NAMALWA (cell line): ENCODE data around the gene MVB12B.

Experiments used
- DNase-seq: peaks from one replicate; pipeline ENCODE4 v3.0.0-alpha.2; 2015; ENCODE audit warnings: low spot score

The MVB12B gene

DNA sequence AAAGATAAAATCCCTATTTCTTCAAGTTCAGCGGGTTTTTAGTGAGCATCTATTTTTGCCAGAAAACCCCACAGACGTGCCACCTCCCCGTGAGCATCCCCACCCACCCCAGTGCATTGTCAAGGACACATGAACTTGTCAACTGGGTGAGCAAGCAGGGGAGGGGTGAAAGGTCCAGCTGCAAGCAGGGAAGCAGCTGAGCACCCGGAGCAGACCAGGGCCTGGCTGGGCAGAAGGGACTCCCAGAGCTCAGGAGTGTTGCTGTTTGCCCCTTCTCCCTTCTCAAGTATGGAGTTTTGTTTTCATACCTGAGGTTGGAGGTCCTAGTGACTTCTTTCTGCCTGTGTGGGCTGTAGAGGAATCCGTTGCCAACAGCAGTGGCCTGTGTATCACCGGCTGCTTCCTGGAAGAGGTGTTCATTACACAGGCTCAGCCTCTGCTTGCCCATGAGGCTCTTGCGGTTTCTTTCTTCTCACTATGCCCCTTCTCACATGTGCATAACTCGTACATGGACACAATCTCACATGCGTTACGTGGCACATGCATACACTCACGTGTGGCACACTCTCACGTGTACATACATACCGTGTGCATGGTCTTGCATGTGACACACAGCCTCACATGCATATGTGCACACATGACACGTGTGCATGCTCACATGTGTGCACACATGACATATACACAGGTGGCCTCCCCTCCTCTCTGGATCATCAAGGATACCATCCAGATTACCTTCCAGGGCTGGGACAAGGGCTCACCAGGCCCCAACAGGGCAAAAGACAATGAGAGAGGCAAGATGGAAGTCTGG, 126.7 kb downstream of the MVB12B start:
- no peak for DNase-seq

GRCh38 chr9:126454215-126454614, 127.6 kb downstream of the MVB12B start:
- no peak for DNase-seq

GRCh38 chr9:126454795-126455194, 128.2 kb downstream of the MVB12B start:
- no peak for DNase-seq

GRCh38 chr9:126456441-126457174, 130.0 kb downstream of the MVB12B start:
- DNase-seq: no peak

GRCh38 chr9:126457175-126457547, 130.5 kb downstream of the MVB12B start:
- DNase-seq: no peak

DNA sequence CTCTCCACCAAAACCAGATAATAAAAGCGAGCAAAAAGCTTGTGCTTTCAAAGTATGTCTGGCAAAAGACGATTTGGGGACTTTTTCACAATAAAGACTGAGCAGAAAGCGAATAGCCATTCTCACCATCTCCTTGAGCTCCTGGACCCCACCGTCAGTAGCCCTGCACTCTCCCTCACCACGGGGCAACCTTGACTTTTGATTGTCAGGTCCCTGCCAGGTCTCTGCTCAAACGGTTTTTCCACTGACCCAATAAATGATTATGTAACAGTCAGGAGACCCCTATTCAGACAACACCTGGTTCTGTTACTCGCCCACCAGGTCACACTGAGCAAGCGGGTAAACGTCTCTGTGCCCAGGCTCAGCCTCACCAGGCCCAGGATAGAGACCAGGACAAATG, 131.3 kb downstream of the MVB12B start:
- no peak for DNase-seq

DNA sequence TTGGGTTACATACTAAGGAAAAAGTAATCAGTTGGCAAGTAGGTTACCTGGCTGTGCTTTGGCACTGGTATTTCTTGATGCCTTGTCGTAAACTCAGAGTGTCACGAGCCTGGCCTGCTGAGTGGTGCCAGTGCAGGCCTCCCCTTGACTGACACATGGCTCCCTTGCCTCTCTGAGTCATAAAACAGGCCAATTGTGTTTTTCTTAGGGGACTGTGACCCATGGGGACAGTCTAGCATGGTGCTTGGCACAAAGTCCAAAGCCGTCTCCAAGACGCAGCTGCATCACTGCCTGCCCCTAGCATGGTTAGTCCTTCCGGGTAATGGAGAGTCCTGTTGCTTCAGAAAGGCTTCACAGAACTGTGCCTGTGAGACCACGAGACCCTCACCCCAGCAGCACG, 132.5 kb downstream of the MVB12B start:
- DNase-seq: no peak

DNA sequence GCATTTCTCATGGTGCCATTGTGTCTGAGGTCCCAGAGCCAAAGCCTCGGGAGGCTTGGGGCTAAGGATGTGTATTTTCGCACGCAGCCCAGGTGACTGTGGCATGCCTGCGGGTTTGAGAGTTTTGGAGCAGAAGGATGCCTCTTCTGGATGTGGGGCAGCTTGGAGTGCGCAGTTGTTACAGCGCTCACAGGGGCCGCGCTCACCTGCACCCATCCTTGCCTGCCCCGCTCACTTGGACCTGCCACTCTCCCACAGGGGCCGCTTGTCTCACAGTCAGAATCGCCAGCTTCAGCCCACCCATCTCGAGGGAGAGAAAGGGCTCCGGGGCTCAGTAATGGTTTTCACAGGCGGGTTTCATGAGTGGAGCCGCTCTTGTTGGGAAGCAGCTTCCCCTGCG, 132.9 kb downstream of the MVB12B start:
- no peak for DNase-seq

GRCh38 chr9:126459965-126460843, 133.6 kb downstream of the MVB12B start:
- no peak for DNase-seq

DNA sequence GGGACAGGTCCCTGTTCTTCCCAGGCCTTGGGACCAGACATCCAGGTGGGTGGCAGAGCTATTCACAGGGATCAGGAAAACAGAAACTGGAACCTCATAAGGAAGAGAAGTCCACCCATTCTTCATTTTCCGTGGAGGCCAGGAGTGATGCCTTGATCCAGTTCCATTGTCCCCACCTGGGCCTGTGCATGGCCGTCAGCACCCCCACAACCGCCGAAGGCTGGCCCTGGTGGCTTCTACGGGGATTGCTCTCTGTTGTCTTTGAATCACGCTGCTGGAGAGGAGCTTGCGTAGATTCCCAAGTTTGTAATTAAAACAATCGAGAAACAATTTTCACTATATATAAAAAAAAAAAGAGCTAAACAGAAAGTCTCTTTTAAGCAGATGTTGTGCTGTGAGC, 134.4 kb downstream of the MVB12B start:
- no peak for DNase-seq

GRCh38 chr9:126461608-126462007, 135.0 kb downstream of the MVB12B start:
- no peak for DNase-seq

GRCh38 chr9:126462617-126463016, 136.0 kb downstream of the MVB12B start:
- DNase-seq: no peak

DNA sequence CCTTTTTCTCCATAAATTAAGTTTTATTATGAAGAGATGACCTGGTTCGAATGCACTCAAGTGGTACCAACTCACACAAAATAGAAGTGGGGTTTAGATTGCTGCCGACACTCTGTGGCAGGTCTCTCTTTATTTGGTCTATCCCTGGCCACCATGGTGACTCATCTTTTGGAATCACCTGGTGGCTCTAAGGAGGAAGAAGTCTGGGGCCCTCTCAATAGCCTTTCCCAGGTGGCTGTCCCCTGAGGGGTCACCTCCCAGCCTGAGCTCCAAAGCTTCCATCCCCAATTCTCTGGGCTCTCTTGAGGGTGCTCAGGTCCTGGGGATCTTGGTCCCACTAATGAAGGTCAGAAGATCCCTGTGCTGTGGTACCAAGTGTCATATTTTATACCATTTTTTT, 136.8 kb downstream of the MVB12B start:
- DNase-seq: no peak

- DNase-seq: no peak
Measured at GRCh38 chr9:126464694-126465441, 138.2 kb downstream of the MVB12B start.

DNA sequence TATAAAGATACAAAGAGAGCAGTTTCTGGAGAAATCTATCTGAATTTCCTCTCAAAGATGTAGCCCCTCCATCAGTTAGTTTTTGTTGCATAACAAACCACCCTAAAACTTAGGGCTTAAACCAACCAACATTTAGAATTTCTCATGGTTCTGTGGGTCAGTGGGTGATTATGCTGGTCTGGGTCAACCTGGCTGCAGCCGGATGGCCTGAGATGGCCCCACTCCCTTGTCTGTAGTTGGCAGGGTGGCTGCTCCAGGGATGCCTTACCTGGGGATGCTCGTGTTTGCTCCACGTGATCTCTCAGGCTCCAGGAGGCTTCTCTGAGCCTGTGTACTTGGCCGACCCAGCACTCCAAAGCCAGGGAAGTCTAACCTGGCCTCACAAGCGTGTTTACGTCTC, 139.3 kb downstream of the MVB12B start:
- DNase-seq: no peak

DNA sequence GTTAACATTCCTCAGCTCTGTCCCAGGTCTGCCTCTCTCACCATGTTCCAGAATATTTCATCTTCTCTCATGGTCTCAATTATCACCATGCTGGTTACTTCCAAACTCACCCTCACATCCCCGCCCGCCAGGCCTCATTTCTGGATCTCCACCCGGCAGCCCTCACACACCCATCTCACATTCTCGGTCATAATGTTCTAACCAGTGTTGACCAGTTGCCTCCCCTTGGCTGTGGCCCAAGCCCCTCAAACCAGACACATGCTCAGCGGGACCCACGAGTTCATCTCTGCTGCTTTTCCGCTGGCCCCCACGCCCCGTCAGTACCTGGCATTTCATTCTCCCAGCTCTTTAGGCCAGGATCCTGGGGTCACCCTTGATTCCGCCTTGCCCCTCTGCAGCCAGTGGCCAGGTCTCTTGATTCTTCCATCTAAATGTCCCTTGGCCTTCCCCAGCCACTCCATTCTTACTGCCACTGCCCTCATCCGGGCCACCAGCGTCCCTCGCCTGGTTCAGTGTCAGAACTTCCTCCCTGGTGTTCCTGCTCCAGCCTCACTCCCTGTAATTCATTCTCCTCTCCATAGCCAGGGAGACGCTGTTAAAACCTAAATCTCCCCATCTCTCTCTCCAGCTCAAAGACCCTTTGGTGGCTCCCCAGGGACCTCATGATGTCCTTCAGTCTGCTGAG, 141.7 kb downstream of the MVB12B start:
- no peak for DNase-seq

- no peak for DNase-seq
Measured at GRCh38 chr9:126470241-126470993, 143.8 kb downstream of the MVB12B start.

- DNase-seq: peak; percentile 80
Measured at GRCh38 chr9:126471084-126471624, 144.5 kb downstream of the MVB12B start.

DNA sequence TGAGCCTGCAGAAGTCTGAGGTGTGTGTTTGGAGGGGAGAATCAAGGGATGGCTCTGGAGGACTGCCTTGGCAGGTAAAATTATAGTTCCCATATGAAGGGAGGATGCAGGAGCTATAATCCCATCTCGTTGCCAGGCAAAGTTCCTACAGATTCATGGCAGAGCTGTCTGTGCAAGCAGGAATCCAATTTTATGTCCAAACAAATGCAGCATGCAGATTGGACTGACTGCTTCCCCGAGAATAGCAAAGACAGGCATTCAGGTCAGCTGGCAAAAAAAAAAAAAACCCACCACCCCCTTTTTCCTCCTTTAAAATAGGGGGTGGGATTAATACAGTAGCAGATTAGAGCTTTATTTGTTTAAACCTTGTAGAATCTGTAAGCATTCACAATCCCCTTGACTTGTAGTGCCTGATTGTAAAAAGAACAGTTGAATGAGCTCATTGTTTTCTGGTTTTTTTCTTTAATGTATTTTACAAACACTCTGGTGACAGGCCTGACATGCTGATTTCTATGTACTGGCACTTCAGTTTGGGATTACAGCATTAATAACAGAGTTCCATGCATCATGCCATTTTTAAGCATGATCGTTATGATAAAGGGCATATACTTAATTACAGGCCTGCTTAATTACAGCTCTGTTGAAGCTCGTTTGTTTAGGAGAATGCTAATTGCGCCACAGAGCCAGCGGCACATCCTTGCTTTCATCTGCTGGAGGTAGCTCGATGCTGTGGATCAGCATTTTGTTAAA, 145.7 kb downstream of the MVB12B start:
- DNase-seq: no peak

- DNase-seq: no peak
Measured at GRCh38 chr9:126472948-126473298, 146.3 kb downstream of the MVB12B start.
